NCI-H2227 treated with DMSO at 0.1 percent for 48 hours (cell line): Measurements from ENCODE around the gene HDDC2.

Experiments used
- DNase-seq: peaks from one replicate; lab custom pipeline; 2025; lab: John Stamatoyannopoulos, UW

The HDDC2 gene

GRCh38 chr6:125269328-125269985 lies 32.3 kb downstream of the HDDC2 start:
- DNase-seq: no peak

- DNase-seq: no peak
Measured at GRCh38 chr6:125268765-125269164, 33.0 kb downstream of the HDDC2 start.

GRCh38 chr6:125267806-125268523 lies 33.8 kb downstream of the HDDC2 start:
- DNase-seq: no peak

GRCh38 chr6:125264476-125264875 lies 37.3 kb downstream of the HDDC2 start:
- DNase-seq: no peak

GRCh38 chr6:125262016-125263013 lies 39.5 kb downstream of the HDDC2 start:
- no peak for DNase-seq

- no peak for DNase-seq
Measured at GRCh38 chr6:125259354-125259736, 42.4 kb downstream of the HDDC2 start.

- DNase-seq: no peak
Measured at GRCh38 chr6:125258651-125259353, 43.0 kb downstream of the HDDC2 start.

GRCh38 chr6:125257351-125257750 lies 44.4 kb downstream of the HDDC2 start:
- no peak for DNase-seq

GRCh38 chr6:125255201-125255600 lies 46.6 kb downstream of the HDDC2 start:
- DNase-seq: no peak

- no peak for DNase-seq
Measured at GRCh38 chr6:125254321-125254720, 47.4 kb downstream of the HDDC2 start.

- no peak for DNase-seq
Measured at GRCh38 chr6:125253881-125254280, 47.9 kb downstream of the HDDC2 start.

- DNase-seq: no peak
Measured at GRCh38 chr6:125252891-125253290, 48.9 kb downstream of the HDDC2 start.

- no peak for DNase-seq
Measured at GRCh38 chr6:125251516-125252220, 50.1 kb downstream of the HDDC2 start.

- no peak for DNase-seq
Measured at GRCh38 chr6:125250511-125250910, 51.3 kb downstream of the HDDC2 start.

GRCh38 chr6:125248136-125248535 lies 53.6 kb downstream of the HDDC2 start:
- DNase-seq: no peak

- DNase-seq: no peak
Measured at GRCh38 chr6:125246566-125246965, 55.2 kb downstream of the HDDC2 start.

GRCh38 chr6:125245523-125246264 lies 56.1 kb downstream of the HDDC2 start:
- DNase-seq: no peak

- DNase-seq: no peak
Measured at GRCh38 chr6:125245109-125245508, 56.7 kb downstream of the HDDC2 start.

GRCh38 chr6:125237764-125238163 lies 64.0 kb downstream of the HDDC2 start:
- no peak for DNase-seq

- DNase-seq: no peak
Measured at GRCh38 chr6:125236536-125237327, 65.0 kb downstream of the HDDC2 start.
